DND-41 (cell line): Measurements from ENCODE around the gene GOLGA2.

Source experiments
- ATAC-seq: fragments of 200-7000 bp; cut with Tn5 transposase; 3 replicates; pipeline ENCODE4 v1.9.1; 2021; ENCODE audit warnings: low read depth; ENCODE audit not compliant: insufficient read depth
- DNase-seq: peaks from one replicate; pipeline ENCODE4 v3.0.0-alpha.2; 2020
- H2AFZ ChIP-seq: 2 replicates; pipeline ENCODE4 v1.6.0; 2012; ENCODE audit warnings: low read depth, low read length
- H3K27ac ChIP-seq: 2 replicates; pipeline ENCODE4 v1.5.1; 2012; ENCODE audit warnings: low read length, inconsistent platforms
- H3K27me3 ChIP-seq: fragments of 200-600 bp; sonication (generic); 2 replicates; pipeline ENCODE4 v1.6.0; 2012; ENCODE audit warnings: low read length, mild to moderate bottlenecking, inconsistent platforms; ENCODE audit not compliant: insufficient read depth, poor library complexity
- H3K36me3 ChIP-seq: 2 replicates; pipeline ENCODE4 v1.5.1; 2012; ENCODE audit warnings: low read length, inconsistent platforms; ENCODE audit not compliant: insufficient read depth
- H3K4me1 ChIP-seq: 2 replicates; pipeline ENCODE4 v1.5.1; 2012; ENCODE audit warnings: mild to moderate bottlenecking, low read length; ENCODE audit not compliant: insufficient read depth
- H3K4me2 ChIP-seq: 2 replicates; pipeline ENCODE4 v1.6.0; 2012; ENCODE audit warnings: mild to moderate bottlenecking, moderate library complexity, low read length, inconsistent platforms; ENCODE audit not compliant: insufficient read depth
- H3K4me3 ChIP-seq, 2 experiments: fragments of 200-600 bp in 1 of 2; shearing (Covaris generic) in 1 of 2; 2 replicates each; pipeline ENCODE4 v1.5.1; 2012 to 2016; ENCODE audit warnings: inconsistent platforms in 2 of 2, low read length in 2 of 2, mild to moderate bottlenecking in 2 of 2, low read depth in 1 of 2, moderate library complexity in 1 of 2
- H3K79me2 ChIP-seq: 2 replicates; pipeline ENCODE4 v1.6.0; 2012; ENCODE audit warnings: low read length, inconsistent platforms; ENCODE audit not compliant: insufficient read depth
- H3K9ac ChIP-seq: 2 replicates; pipeline ENCODE4 v1.6.0; 2012; ENCODE audit warnings: low read depth, mild to moderate bottlenecking, inconsistent platforms, low read length, moderate library complexity
- H3K9me3 ChIP-seq: 2 replicates; pipeline ENCODE4 v1.5.1; 2012; ENCODE audit warnings: low read length, moderate library complexity, mild to moderate bottlenecking, inconsistent platforms; ENCODE audit not compliant: insufficient read depth, severe bottlenecking
- H4K20me1 ChIP-seq: 2 replicates; pipeline ENCODE4 v1.6.0; 2012; ENCODE audit warnings: low read length; ENCODE audit not compliant: insufficient read depth
- EZH2 ChIP-seq: IDR thresholded peaks from 3 replicates; pipeline ENCODE4 v1.6.1; 2012; ENCODE audit warnings: borderline replicate concordance, low read depth, mild to moderate bottlenecking, moderate library complexity, low read length, inconsistent platforms; ENCODE audit not compliant: severe bottlenecking
- TF ChIP-seq, protein P1 (sequence below): IDR thresholded peaks from 2 replicates; pipeline ENCODE4 v1.5.1; 2012; ENCODE audit warnings: borderline replicate concordance, low read length, moderate library complexity, mild to moderate bottlenecking; ENCODE audit not compliant: poor library complexity, severe bottlenecking; ENCODE audit errors: extremely low read depth

The GOLGA2 gene

DNA sequence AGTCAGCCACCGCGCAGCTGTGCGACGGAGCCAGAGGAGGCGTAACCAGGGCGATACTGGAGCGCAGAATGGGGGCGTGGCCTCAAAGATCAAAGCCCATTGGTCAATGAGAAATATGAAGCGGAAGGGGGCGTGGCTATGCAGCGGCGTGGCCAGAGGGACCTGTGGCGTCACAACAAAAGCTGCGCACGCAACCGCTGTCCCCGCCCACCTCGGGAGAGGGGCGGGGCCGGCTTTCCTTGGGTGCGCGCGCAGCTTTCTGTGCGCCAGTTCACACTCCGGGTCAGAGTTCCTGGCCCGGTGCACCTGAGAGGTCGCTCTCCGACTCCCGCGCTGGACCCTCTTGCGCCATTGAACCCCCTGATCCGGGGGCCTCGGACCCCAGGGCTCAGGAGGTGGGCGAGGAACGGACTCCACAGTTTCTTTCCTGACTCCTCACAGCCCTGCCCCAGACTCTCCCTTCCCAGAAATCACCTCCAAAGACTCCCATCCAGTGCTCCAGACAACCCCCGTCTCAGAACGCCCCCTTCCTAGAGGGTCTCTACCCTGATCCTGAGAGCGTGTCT is 284 bp upstream of the GOLGA2 start, which contains the start of gene SWI5:
Gene SWI5, plus strand, starts transcription at position 269 of the 566 bp plus-strand sequence.
- ATAC-seq (peak; percentile 97), DNase-seq (peak; percentile 99)
- H3K27ac ChIP-seq = peak within 1 kb of the TSS; percentile 80
- no peaks in the 10 kb centered on the region for H3K9me3 ChIP-seq
- TF ChIP-seq, protein P1, sequence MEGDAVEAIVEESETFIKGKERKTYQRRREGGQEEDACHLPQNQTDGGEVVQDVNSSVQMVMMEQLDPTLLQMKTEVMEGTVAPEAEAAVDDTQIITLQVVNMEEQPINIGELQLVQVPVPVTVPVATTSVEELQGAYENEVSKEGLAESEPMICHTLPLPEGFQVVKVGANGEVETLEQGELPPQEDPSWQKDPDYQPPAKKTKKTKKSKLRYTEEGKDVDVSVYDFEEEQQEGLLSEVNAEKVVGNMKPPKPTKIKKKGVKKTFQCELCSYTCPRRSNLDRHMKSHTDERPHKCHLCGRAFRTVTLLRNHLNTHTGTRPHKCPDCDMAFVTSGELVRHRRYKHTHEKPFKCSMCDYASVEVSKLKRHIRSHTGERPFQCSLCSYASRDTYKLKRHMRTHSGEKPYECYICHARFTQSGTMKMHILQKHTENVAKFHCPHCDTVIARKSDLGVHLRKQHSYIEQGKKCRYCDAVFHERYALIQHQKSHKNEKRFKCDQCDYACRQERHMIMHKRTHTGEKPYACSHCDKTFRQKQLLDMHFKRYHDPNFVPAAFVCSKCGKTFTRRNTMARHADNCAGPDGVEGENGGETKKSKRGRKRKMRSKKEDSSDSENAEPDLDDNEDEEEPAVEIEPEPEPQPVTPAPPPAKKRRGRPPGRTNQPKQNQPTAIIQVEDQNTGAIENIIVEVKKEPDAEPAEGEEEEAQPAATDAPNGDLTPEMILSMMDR = no peak
- no peak for TF ChIP-seq EZH2
- H3K4me1 ChIP-seq = peaks cover 32% of the 10 kb centered on the region
- H3K4me3 ChIP-seq = peak within 1 kb of the TSS; percentile 77 to 95
- H3K36me3 ChIP-seq = peaks cover 18% of the 10 kb centered on the region
- peak within 1 kb of the TSS; percentile 79 for H3K9ac ChIP-seq
- no peaks in the 10 kb centered on the region for H4K20me1 ChIP-seq
- peak within 1 kb of the TSS; percentile 90 for H2AFZ ChIP-seq
- peak within 1 kb of the TSS; percentile 78 for H3K4me2 ChIP-seq
- H3K27me3 ChIP-seq = no peaks in the 10 kb centered on the region
- peaks cover 29% of the 10 kb centered on the region for H3K79me2 ChIP-seq

DNA sequence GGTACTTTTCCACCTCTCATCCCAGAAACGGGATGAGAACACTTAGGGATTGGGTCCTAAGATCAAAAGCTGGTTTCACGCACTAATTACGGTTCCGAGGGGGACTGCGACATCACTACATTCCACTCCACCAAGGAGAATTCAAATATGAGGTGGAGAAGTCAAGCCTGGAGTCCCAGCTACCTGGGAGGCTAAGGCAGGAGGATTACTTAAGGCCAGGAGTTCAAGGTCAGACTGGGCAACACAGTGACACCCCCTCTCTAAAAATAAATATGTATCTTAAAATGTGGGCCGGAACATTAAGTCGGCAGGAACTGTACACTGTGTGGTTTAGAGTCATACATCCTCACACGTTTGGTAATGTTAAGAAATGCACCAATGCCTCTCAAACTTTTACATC is 1.6 kb downstream of the GOLGA2 start:
- Histone ChIP-seq H3K4me2 (peak overlapping the region; percentile 78; the same call in 1 of the 2 replicates), H3K27me3 (no peaks in the 10 kb centered on the region), H3K79me2 (peaks cover 29% of the 10 kb centered on the region), H3K4me1 (peaks cover 32% of the 10 kb centered on the region), H2AFZ (no peak overlapping the region), H3K9ac (peak overlapping the region; percentile 79; the same call in 1 of the 2 replicates), H3K4me3 (no peak overlapping the region), H3K36me3 (peaks cover 21% of the 10 kb centered on the region), H3K9me3 (no peaks in the 10 kb centered on the region), H3K27ac (no peak overlapping the region), H4K20me1 (no peaks in the 10 kb centered on the region)
- DNase-seq (no peak), ATAC-seq (no peak)
- no peak for TF ChIP-seq EZH2
- TF ChIP-seq, protein P1 = no peak

DNA sequence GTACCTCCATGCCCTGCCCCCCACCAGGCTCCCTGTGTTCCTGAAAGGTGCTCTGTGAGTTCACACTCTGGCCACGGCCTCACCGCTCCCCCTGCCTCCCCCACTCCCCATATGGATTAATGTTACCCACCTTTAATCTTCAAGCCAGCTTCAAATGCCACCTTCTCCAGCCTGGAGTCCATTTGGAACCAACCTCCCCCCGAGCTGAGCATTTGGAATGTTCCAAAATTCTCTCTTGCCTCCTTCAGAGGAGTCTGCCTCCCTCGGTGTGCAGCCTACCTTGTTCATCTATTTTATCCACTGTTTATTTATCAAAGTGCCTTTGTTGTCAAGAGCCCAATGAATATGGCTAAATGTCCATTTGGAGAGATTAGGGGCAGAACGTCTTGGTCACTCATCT is 4.3 kb downstream of the GOLGA2 start:
- peaks cover 34% of the 10 kb centered on the region for H3K36me3 ChIP-seq
- H3K4me1 ChIP-seq = peaks cover 17% of the 10 kb centered on the region
- no peaks in the 10 kb centered on the region for H4K20me1 ChIP-seq
- peaks cover 19% of the 10 kb centered on the region for H3K79me2 ChIP-seq
- DNase-seq (no peak), ATAC-seq (no peak)
- no peak overlapping the region for H3K4me2 ChIP-seq
- no peaks in the 10 kb centered on the region for H3K27me3 ChIP-seq
- H3K27ac ChIP-seq = no peak overlapping the region
- H3K9me3 ChIP-seq = no peaks in the 10 kb centered on the region
- no peak overlapping the region for H3K9ac ChIP-seq
- no peak for TF ChIP-seq EZH2
- TF ChIP-seq, protein P1 = no peak
- no peak overlapping the region for H2AFZ ChIP-seq
- no peak overlapping the region for H3K4me3 ChIP-seq

DNA sequence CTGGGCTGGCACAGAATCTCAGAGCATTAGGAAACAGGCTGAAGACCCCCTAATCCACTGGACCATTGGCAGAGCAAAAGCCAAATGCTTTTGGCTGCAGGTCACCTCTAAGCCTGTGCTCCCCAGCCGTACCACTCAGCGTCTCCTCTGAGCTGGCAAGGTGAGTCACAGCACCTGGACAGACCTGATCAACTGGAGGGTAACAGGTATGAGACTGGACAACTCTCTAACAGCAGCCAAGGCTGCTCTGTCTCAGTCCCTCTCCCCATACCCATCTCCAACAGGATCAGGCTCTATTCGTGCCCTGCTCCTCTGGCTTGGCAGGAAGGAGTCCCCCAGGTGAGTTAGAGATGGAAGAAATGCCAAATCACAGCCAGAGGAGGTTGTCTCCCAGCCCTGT is 4.7 kb downstream of the GOLGA2 start:
- no peak overlapping the region for H3K4me3 ChIP-seq

More for the DNA sequence above, 4.7 kb downstream of the GOLGA2 start:
- no peak for TF ChIP-seq EZH2
- TF ChIP-seq, protein P1 = no peak
- Histone ChIP-seq H3K9ac (no peak overlapping the region), H3K4me1 (peaks cover 16% of the 10 kb centered on the region), H3K9me3 (no peaks in the 10 kb centered on the region), H4K20me1 (no peaks in the 10 kb centered on the region), H3K79me2 (peaks cover 16% of the 10 kb centered on the region), H3K4me2 (no peak overlapping the region), H3K27me3 (no peaks in the 10 kb centered on the region), H3K36me3 (peaks cover 34% of the 10 kb centered on the region), H3K27ac (no peak overlapping the region), H2AFZ (no peak overlapping the region)
- ATAC-seq (no peak), DNase-seq (no peak)
